Endodermal cell (in vitro differentiated cells): ENCODE results near the gene NKX6-2. TPM values are rescaled to one million over a fixed set of nuclear protein-coding genes. Genes with fewer than 3 reads are reported as not detected.

Experiments used
- DNase-seq: peaks from one replicate; pipeline ENCODE4 v3.0.0-alpha.2; 2017
- H3K27ac ChIP-seq: 2 replicates; pipeline ENCODE4 v1.5.1; 2013; ENCODE audit warnings: mild to moderate bottlenecking, low read depth, low read length, moderate library complexity
- H3K27me3 ChIP-seq: 2 replicates; pipeline ENCODE4 v1.6.1; 2013; ENCODE audit warnings: mild to moderate bottlenecking, low read length, moderate library complexity; ENCODE audit not compliant: insufficient read depth, control insufficient read depth, poor library complexity, severe bottlenecking
- H3K36me3 ChIP-seq: 2 replicates; pipeline ENCODE4 v1.7.0; 2013; ENCODE audit warnings: mild to moderate bottlenecking, low read length, moderate library complexity; ENCODE audit not compliant: control insufficient read depth, insufficient read depth
- H3K4me1 ChIP-seq: one replicate; pipeline ENCODE4 v1.7.0; 2013; ENCODE audit warnings: low read length; ENCODE audit not compliant: control insufficient read depth, insufficient read depth
- H3K4me3 ChIP-seq: 2 replicates; pipeline ENCODE4 v1.5.1; 2013; ENCODE audit warnings: mild to moderate bottlenecking, low read length, moderate library complexity
- H3K9ac ChIP-seq: 2 replicates; pipeline ENCODE4 v1.6.1; 2013; ENCODE audit warnings: mild to moderate bottlenecking, low read length, moderate library complexity; ENCODE audit not compliant: poor library complexity, severe bottlenecking; ENCODE audit errors: extremely low read depth
- H3K9me3 ChIP-seq: 2 replicates; pipeline ENCODE4 v1.6.1; 2013; ENCODE audit warnings: mild to moderate bottlenecking, low read length, moderate library complexity; ENCODE audit not compliant: control insufficient read depth
- H3K27ac Mint-ChIP-seq: 2 replicates; pipeline ENCODE4 v1.8.0; 2020; ENCODE audit warnings: mixed read lengths
- H3K27me3 Mint-ChIP-seq: 2 replicates; pipeline ENCODE4 v1.8.0; 2021; ENCODE audit warnings: mild to moderate bottlenecking, mixed read lengths; ENCODE audit not compliant: insufficient read depth
- H3K36me3 Mint-ChIP-seq: 2 replicates; pipeline ENCODE4 v1.8.0; 2020; ENCODE audit warnings: low read depth, mixed read lengths
- H3K4me1 Mint-ChIP-seq: 2 replicates; pipeline ENCODE4 v1.8.0; 2020; ENCODE audit warnings: mixed read lengths
- H3K4me3 Mint-ChIP-seq: 2 replicates; pipeline ENCODE4 v1.8.0; 2020; ENCODE audit warnings: mild to moderate bottlenecking, moderate library complexity, mixed read lengths
- H3K9me3 Mint-ChIP-seq: 2 replicates; pipeline ENCODE4 v1.8.0; 2020; ENCODE audit warnings: mild to moderate bottlenecking, mixed read lengths
- CTCF ChIP-seq: fragments of 200-600 bp; sonication (generic); conservative IDR thresholded peaks from 2 replicates; pipeline ENCODE4 v1.5.0; 2021; ENCODE audit warnings: antibody characterized with exemption, mild to moderate bottlenecking
- WGBS, 2 experiments: methylation state at CpG; one replicate each; pipeline versions ENCODE4 v1.1.5 to v1.1.7; 2013; ENCODE audit warnings: missing lambda C conversion rate in 2 of 2, mixed read lengths in 1 of 2; ENCODE audit not compliant: insufficient coverage in 1 of 2, insufficient read length in 1 of 2; 5-methylcytosine and 5-hydroxymethylcytosine counted together
- total RNA-seq, 2 donors: library from RNA; stranded (reverse); fragmentation: NEBNext Ultra II Directional in 1 of 2; extraction: Animal tissue kit (Norgen Biotek cat#: 25700) in 1 of 2; gene quantifications; 2 replicates in 1 of 2; 3 replicates in 1 of 2; pipeline ENCODE4 v1.2.1, GENCODE V29; 2021

The NKX6-2 gene
- total RNA-seq, 2 donors from 2014 or later = 0.31 TPM; not detected in 1

- Mint-ChIP-seq H3K27ac (no peak overlapping the region), H3K4me3 (no peak overlapping the region), H3K36me3 (no peaks in the 10 kb centered on the region), H3K27me3 (peaks cover 5% of the 10 kb centered on the region), H3K4me1 (no peaks in the 10 kb centered on the region), H3K9me3 (peaks cover 2% of the 10 kb centered on the region)
- Histone ChIP-seq H3K36me3 (no peaks in the 10 kb centered on the region), H3K27me3 (no peaks in the 10 kb centered on the region), H3K4me1 (no peaks in the 10 kb centered on the region), H3K27ac (no peak overlapping the region), H3K9me3 (no peaks in the 10 kb centered on the region), H3K9ac (no peak overlapping the region), H3K4me3 (no peak overlapping the region)
- 91 to 94% methylated on average over 22 to 26 of the region's 29 CpGs for WGBS, 2 experiments
- DNase-seq = peak; percentile 28
- TF ChIP-seq CTCF = no peak
Measured at GRCh38 chr10:132817701-132818211, 31.8 kb upstream of the NKX6-2 start.

GRCh38 chr10:132816718-132817117 is 30.8 kb upstream of the NKX6-2 start:
- Mint-ChIP-seq H3K27me3 (peaks cover 5% of the 10 kb centered on the region), H3K4me3 (no peak overlapping the region), H3K27ac (no peak overlapping the region), H3K36me3 (no peaks in the 10 kb centered on the region), H3K9me3 (peaks cover 2% of the 10 kb centered on the region), H3K4me1 (no peaks in the 10 kb centered on the region)
- H3K27ac ChIP-seq = no peak overlapping the region
- DNase-seq = peak; percentile 17
- H3K9ac ChIP-seq = no peak overlapping the region
- H3K4me3 ChIP-seq = no peak overlapping the region
- no peaks in the 10 kb centered on the region for H3K9me3 ChIP-seq
- 92 to 98% methylated on average over 12 of the region's 12 CpGs for WGBS, 2 experiments
- H3K4me1 ChIP-seq = no peaks in the 10 kb centered on the region
- H3K36me3 ChIP-seq = no peaks in the 10 kb centered on the region
- no peak for TF ChIP-seq CTCF
- no peaks in the 10 kb centered on the region for H3K27me3 ChIP-seq

GRCh38 chr10:132815168-132815857 is 29.4 kb upstream of the NKX6-2 start:
- Histone ChIP-seq H3K9me3 (no peaks in the 10 kb centered on the region), H3K36me3 (no peaks in the 10 kb centered on the region), H3K4me3 (no peak overlapping the region), H3K27ac (no peak overlapping the region), H3K4me1 (no peaks in the 10 kb centered on the region), H3K9ac (no peak overlapping the region), H3K27me3 (no peaks in the 10 kb centered on the region)
- Mint-ChIP-seq H3K36me3 (no peaks in the 10 kb centered on the region), H3K27me3 (peaks cover 5% of the 10 kb centered on the region), H3K4me3 (no peak overlapping the region), H3K9me3 (peaks cover 2% of the 10 kb centered on the region), H3K27ac (no peak overlapping the region), H3K4me1 (no peaks in the 10 kb centered on the region)
- TF ChIP-seq CTCF = no peak
- WGBS, 2 experiments = 86 to 94% methylated on average over 15 to 18 of the region's 18 CpGs
- DNase-seq = peak; percentile 9
